MCF 10A (cell line): Measurements from ENCODE around the gene MEIKIN. TPM values are rescaled to one million over a fixed set of nuclear protein-coding genes. Genes with fewer than 3 reads are reported as not detected.

Experiments
- BruUV-seq: library from RNA; stranded (reverse); fragments of 400-500 nt; replicated peaks from 2 replicates; lab custom pipeline; 2021; lab: Mats Ljungman, UMichigan
- CTCF ChIA-PET: fragments of 300-600 bp; sonication (Branson Sonifier 250); formaldehyde crosslinking; extraction: SDS; loops from one replicate; lab custom pipeline; 2021; ENCODE audit warnings: antibody characterized with exemption, inconsistent platforms; lab: Yijun Ruan, JAX
- POLR2A ChIA-PET: fragments of 300-600, 350-650 bp; sonication (Branson Sonifier 250); formaldehyde crosslinking; extraction: SDS; loops from one replicate; lab custom pipeline; 2020; ENCODE audit warnings: antibody characterized with exemption, inconsistent platforms; lab: Yijun Ruan, JAX
- DNase-seq: peaks from one replicate; pipeline ENCODE4 v3.0.0-alpha.2; 2018; ENCODE audit not compliant: unreplicated experiment
- H3K27ac Mint-ChIP-seq: one replicate; pipeline ENCODE4 v1.8.0; 2022; ENCODE audit warnings: mild to moderate bottlenecking, low read depth, mixed read lengths; ENCODE audit not compliant: unreplicated experiment
- H3K27me3 Mint-ChIP-seq: one replicate; pipeline ENCODE4 v1.8.0; 2022; ENCODE audit warnings: mixed read lengths; ENCODE audit not compliant: insufficient read depth, unreplicated experiment
- H3K36me3 Mint-ChIP-seq: one replicate; pipeline ENCODE4 v1.8.0; 2022; ENCODE audit warnings: mild to moderate bottlenecking, moderate library complexity, mixed read lengths; ENCODE audit not compliant: insufficient read depth, unreplicated experiment
- H3K4me1 Mint-ChIP-seq: one replicate; pipeline ENCODE4 v1.8.0; 2022; ENCODE audit warnings: mixed read lengths; ENCODE audit not compliant: insufficient read depth, unreplicated experiment
- H3K4me3 Mint-ChIP-seq: one replicate; pipeline ENCODE4 v1.8.0; 2022; ENCODE audit warnings: mild to moderate bottlenecking, moderate library complexity, mixed read lengths; ENCODE audit not compliant: unreplicated experiment
- H3K9me3 Mint-ChIP-seq: one replicate; pipeline ENCODE4 v1.8.0; 2022; ENCODE audit warnings: mixed read lengths; ENCODE audit not compliant: unreplicated experiment
- intact Hi-C: fragments of 100-400 bp; cut with micrococcal nuclease; formaldehyde crosslinking; loops from 2 replicates; pipeline ENCODE4 v1.14.1; 2022
- total RNA-seq: library from RNA; stranded (reverse); gene quantifications from 2 replicates; pipeline ENCODE4 v1.2.3, GENCODE V29; 2022
- TF ChIP-seq, protein P1 (sequence below): fragments of 200-600 bp; IDR thresholded peaks from one replicate; pipeline ENCODE4 v1.8.0; 2022; ENCODE audit warnings: antibody characterized with exemption, mild to moderate bottlenecking; ENCODE audit not compliant: unreplicated experiment

MEIKIN gene
- total RNA-seq, 1 experiment from 2014 or later: not detected

DNA sequence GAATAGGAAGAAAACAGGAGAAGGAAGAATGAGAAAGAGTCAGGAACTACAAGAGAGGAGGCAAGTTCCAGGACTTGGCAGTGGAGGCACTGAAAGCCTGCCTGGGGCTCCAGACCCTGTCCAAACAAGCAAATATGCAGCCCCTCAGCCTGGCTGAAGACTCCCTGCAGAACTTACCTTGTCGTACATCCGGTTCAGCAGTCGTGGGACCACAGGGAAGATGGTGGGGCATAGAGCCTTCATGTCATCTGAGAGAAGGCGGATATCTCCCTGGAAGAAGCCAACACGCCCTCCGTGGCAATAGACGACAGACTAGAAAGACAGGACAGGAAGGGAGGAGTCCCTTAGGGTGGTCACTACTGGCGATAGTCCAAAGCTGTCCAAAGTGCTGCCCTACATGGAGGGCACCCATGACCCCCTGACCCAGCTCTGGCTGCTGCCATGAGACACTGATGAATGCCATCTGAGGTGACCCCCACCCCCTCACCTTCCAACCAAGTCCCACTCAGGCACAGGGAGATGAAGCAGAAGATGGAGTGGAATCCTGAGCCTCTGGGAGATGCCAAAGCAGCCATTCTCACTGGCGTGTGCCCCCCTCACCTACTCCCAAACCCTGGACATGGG, 27.7 kb upstream of the MEIKIN start:
- no peaks in the 10 kb centered on the region for H3K9me3 Mint-ChIP-seq
- H3K4me1 Mint-ChIP-seq: no peaks in the 10 kb centered on the region
- TF ChIP-seq, protein P1, sequence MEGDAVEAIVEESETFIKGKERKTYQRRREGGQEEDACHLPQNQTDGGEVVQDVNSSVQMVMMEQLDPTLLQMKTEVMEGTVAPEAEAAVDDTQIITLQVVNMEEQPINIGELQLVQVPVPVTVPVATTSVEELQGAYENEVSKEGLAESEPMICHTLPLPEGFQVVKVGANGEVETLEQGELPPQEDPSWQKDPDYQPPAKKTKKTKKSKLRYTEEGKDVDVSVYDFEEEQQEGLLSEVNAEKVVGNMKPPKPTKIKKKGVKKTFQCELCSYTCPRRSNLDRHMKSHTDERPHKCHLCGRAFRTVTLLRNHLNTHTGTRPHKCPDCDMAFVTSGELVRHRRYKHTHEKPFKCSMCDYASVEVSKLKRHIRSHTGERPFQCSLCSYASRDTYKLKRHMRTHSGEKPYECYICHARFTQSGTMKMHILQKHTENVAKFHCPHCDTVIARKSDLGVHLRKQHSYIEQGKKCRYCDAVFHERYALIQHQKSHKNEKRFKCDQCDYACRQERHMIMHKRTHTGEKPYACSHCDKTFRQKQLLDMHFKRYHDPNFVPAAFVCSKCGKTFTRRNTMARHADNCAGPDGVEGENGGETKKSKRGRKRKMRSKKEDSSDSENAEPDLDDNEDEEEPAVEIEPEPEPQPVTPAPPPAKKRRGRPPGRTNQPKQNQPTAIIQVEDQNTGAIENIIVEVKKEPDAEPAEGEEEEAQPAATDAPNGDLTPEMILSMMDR: no peak
- H3K27me3 Mint-ChIP-seq: no peaks in the 10 kb centered on the region
- intact Hi-C loops: no loop called here
- no peak for DNase-seq
- H3K36me3 Mint-ChIP-seq: no peaks in the 10 kb centered on the region
- H3K4me3 Mint-ChIP-seq: no peak overlapping the region
- BruUV-seq: no TSS peak
- CTCF ChIA-PET: interaction anchor here (1.2 kb wide), 1 partner anchor 34 kb away, joined by 4 read pairs; no protein-coding TSS in a partner anchor
- POLR2A ChIA-PET: no interaction called here
- H3K27ac Mint-ChIP-seq: no peak overlapping the region

DNA sequence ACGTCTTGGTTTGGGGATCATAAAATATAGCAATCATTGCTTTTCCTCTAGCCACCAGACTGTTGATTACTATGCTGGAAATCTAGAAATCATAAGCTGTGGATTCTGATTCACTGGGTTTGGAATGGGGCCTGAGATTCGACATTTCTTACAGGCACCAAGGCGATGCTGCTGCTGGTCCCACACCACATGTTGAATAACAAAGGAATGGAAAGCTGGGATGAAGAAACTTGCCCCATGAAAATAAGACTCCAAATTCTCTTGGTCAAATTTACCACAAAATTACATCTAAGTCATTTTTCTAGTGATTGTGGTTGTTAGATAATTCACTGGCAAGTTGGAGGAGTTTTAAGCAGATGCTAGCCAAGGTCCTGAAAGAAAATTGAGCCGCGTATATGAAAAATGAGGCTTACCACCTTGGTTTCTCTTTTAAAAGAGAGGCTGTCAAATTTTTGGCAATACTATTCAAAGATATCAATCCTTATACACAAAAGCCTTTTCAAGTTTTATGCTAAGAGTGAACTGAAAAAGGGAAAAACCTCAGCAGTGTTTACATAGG, 23.0 kb upstream of the MEIKIN start:
- intact Hi-C loops: no loop called here
- POLR2A ChIA-PET: interaction anchor here (0.6 kb wide), 1 partner anchor 436 kb away, joined by 3 read pairs; no protein-coding TSS in a partner anchor
- no peaks in the 10 kb centered on the region for H3K4me1 Mint-ChIP-seq
- H3K36me3 Mint-ChIP-seq: no peaks in the 10 kb centered on the region
- no peak overlapping the region for H3K27ac Mint-ChIP-seq
- DNase-seq: no peak
- H3K27me3 Mint-ChIP-seq: peaks cover 19% of the 10 kb centered on the region
- no peaks in the 10 kb centered on the region for H3K9me3 Mint-ChIP-seq
- CTCF ChIA-PET: interaction anchor here (0.6 to 0.9 kb wide), 3 partner anchors 9 to 69 kb away, joined by 3 to 6 read pairs (median 4); no protein-coding TSS in a partner anchor
- TF ChIP-seq, protein P1: no peak
- H3K4me3 Mint-ChIP-seq: no peak overlapping the region
- BruUV-seq: no TSS peak

DNA sequence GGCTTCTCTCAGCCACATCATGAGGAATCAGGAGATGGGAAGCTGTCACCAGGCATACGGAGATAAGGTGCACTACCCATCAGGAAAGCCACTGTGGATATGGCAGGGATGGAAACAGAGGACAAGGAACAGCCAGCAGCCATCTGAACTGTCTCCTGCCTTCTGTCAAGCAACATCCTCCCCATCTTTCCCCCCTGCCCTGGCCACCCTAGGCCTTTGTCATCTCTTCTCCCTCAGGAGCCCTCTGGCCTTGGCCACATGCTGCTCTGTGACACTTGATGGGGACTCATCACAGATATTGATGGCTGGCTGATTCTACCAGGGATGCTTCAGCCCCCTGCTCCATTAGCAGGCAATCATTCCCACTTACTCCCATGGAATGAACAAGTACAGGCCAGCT, 21.1 kb upstream of the MEIKIN start:
- Mint-ChIP-seq H3K27ac (no peak overlapping the region), H3K4me3 (no peak overlapping the region), H3K9me3 (no peaks in the 10 kb centered on the region), H3K36me3 (no peaks in the 10 kb centered on the region), H3K4me1 (no peaks in the 10 kb centered on the region), H3K27me3 (peaks cover 25% of the 10 kb centered on the region)
- TF ChIP-seq, protein P1: no peak
- DNase-seq: no peak
- POLR2A ChIA-PET: no interaction called here
- intact Hi-C loops: no loop called here
- BruUV-seq: no TSS peak
- CTCF ChIA-PET: interaction anchor here (0.6 kb wide), 1 partner anchor 423 kb away, joined by 3 read pairs; no protein-coding TSS in a partner anchor

DNA sequence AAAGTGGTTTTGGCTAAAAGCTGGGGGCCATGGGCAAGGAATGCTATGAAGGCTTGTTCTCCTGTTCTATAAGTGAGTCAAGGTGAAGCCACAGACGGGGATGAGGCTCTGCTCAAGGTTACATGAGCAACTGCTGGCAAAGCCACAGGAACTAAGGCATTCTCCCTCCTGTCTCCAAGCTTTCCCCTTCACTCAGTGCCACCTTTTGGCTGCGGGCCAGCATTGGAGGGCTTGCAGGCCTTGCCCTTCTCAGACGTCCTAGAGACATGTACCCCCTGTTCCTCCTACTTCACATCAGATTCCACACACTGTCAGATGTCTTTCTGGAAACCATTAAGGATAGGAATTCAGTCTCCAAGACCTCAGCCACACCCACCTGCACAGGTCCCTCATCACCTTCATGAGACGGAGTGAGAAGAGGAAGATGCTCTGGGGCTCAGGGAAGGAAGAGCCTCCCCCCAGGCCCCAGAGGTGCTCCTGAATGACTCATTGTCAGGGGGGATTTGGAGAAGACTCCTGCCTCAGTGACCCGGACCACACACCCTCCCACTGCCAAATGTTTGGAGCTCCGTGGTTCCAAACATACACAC, 20.5 kb upstream of the MEIKIN start:
- CTCF ChIA-PET: interaction anchor here (0.5 kb wide), 1 partner anchor 1565 kb away, joined by 3 read pairs; no protein-coding TSS in a partner anchor
- Mint-ChIP-seq H3K27ac (no peak overlapping the region), H3K36me3 (no peaks in the 10 kb centered on the region), H3K4me1 (no peaks in the 10 kb centered on the region), H3K4me3 (no peak overlapping the region), H3K9me3 (no peaks in the 10 kb centered on the region), H3K27me3 (peaks cover 25% of the 10 kb centered on the region)
- TF ChIP-seq, protein P1: no peak
- no peak for DNase-seq
- POLR2A ChIA-PET: no interaction called here
- BruUV-seq: no TSS peak
- intact Hi-C loops: no loop called here
